Stimulated activated CD8-positive, alpha-beta memory T cell treated with anti-CD3 and anti-CD28 coated beads, Interleukin-4, amount 100 ng/mL, for 1 hour (primary cell): ENCODE measurements around the gene GNAZ.

ENCODE experiments used
- DNase-seq, 2 donors: peaks; one replicate each; pipeline ENCODE4 v3.0.0-alpha.2; 2020; ENCODE audit warnings: low read depth in 2 of 2, low spot score in 1 of 2

The GNAZ gene

GRCh38 chr22:23092217-23092955 lies 22.1 kb downstream of the GNAZ start:
- no peak for DNase-seq

GRCh38 chr22:23093051-23093788 lies 22.9 kb downstream of the GNAZ start:
- no peak for DNase-seq

GRCh38 chr22:23094260-23094659 lies 23.9 kb downstream of the GNAZ start:
- DNase-seq: no peak

- no peak for DNase-seq
Observed at GRCh38 chr22:23094695-23095681, 24.7 kb downstream of the GNAZ start.

- no peak for DNase-seq
Observed at GRCh38 chr22:23095733-23096342, 25.5 kb downstream of the GNAZ start.

- no peak for DNase-seq
Observed at GRCh38 chr22:23097412-23098229, 27.3 kb downstream of the GNAZ start.

GRCh38 chr22:23098230-23098705 lies 27.9 kb downstream of the GNAZ start:
- DNase-seq: no peak

GRCh38 chr22:23098718-23099530 lies 28.6 kb downstream of the GNAZ start:
- DNase-seq: no peak

- no peak for DNase-seq
Observed at GRCh38 chr22:23099531-23099804, 29.1 kb downstream of the GNAZ start.

- no peak for DNase-seq
Observed at GRCh38 chr22:23100124-23100801, 29.9 kb downstream of the GNAZ start.

GRCh38 chr22:23101524-23101923 lies 31.2 kb downstream of the GNAZ start:
- no peak for DNase-seq

GRCh38 chr22:23102002-23102655 lies 31.8 kb downstream of the GNAZ start:
- no peak for DNase-seq

- DNase-seq: no peak
Observed at GRCh38 chr22:23102776-23103175, 32.5 kb downstream of the GNAZ start.

- DNase-seq: no peak
Observed at GRCh38 chr22:23103199-23103954, 33.1 kb downstream of the GNAZ start.

GRCh38 chr22:23104187-23104971 lies 34.1 kb downstream of the GNAZ start:
- no peak for DNase-seq

- no peak for DNase-seq
Observed at GRCh38 chr22:23105304-23105703, 35.0 kb downstream of the GNAZ start.

GRCh38 chr22:23105919-23106318 lies 35.6 kb downstream of the GNAZ start:
- no peak for DNase-seq
